Keratinocyte (primary cell): ENCODE data around the gene NADK2. TPM values are rescaled to one million over a fixed set of nuclear protein-coding genes. Genes with fewer than 3 reads are reported as not detected.

ENCODE experiments used
- DNase-seq: peaks from one replicate; pipeline ENCODE4 v3.0.0-alpha.2; 2011; ENCODE audit warnings: low read depth, missing footprints, low spot score
- FAIRE-seq: peaks from 2 replicates; lab custom pipeline; 2011; peaks lifted over from hg19 to GRCh38; lab: Jason Lieb, UNC
- H2AFZ ChIP-seq: 2 replicates; pipeline ENCODE4 v1.6.0; 2012; ENCODE audit warnings: low read length, control low read depth, inconsistent platforms; ENCODE audit not compliant: control insufficient read depth
- H3K27ac ChIP-seq: 2 replicates; pipeline ENCODE4 v1.5.1; 2011; ENCODE audit warnings: low read length; ENCODE audit not compliant: control insufficient read depth, insufficient read depth
- H3K27me3 ChIP-seq: 3 replicates; pipeline ENCODE4 v1.6.0; 2011; ENCODE audit warnings: low read length; ENCODE audit not compliant: control insufficient read depth, insufficient read depth; ENCODE audit errors: extremely low read depth
- H3K36me3 ChIP-seq, 2 experiments: 2 replicates in 1 of 2; 3 replicates in 1 of 2; pipeline ENCODE4 v1.5.1; 2011; ENCODE audit warnings: low read length in 2 of 2, mild to moderate bottlenecking in 1 of 2; ENCODE audit not compliant: control insufficient read depth in 2 of 2, insufficient read depth in 2 of 2; ENCODE audit errors: extremely low read depth in 1 of 2
- H3K4me1 ChIP-seq: 3 replicates; pipeline ENCODE4 v1.5.1; 2011; ENCODE audit warnings: low read length; ENCODE audit not compliant: control insufficient read depth, insufficient read depth; ENCODE audit errors: extremely low read depth
- H3K4me2 ChIP-seq: 3 replicates; pipeline ENCODE4 v1.6.0; 2011; ENCODE audit warnings: low read depth, low read length; ENCODE audit not compliant: control insufficient read depth, insufficient read depth; ENCODE audit errors: extremely low read depth
- H3K4me3 ChIP-seq, 3 experiments: fragments of 200-600 bp in 1 of 3; sonication (generic) in 1 of 3; 2 replicates in 2 of 3; 3 replicates in 1 of 3; pipeline ENCODE4 v1.5.1; 2011 to 2016; ENCODE audit warnings: low read length in 3 of 3, mild to moderate bottlenecking in 3 of 3, control low read depth in 2 of 3, inconsistent platforms in 1 of 3, low read depth in 1 of 3, mixed read lengths in 1 of 3, mixed run types in 1 of 3, moderate library complexity in 1 of 3; ENCODE audit not compliant: control insufficient read depth in 2 of 3, insufficient read depth in 2 of 3; ENCODE audit errors: extremely low read depth in 1 of 3
- H3K79me2 ChIP-seq: 2 replicates; pipeline ENCODE4 v1.6.0; 2012; ENCODE audit warnings: low read length; ENCODE audit not compliant: control insufficient read depth, insufficient read depth
- H3K9ac ChIP-seq: 3 replicates; pipeline ENCODE4 v1.6.0; 2011; ENCODE audit warnings: low read length; ENCODE audit not compliant: control insufficient read depth, insufficient read depth; ENCODE audit errors: extremely low read depth
- H3K9me1 ChIP-seq: 3 replicates; pipeline ENCODE4 v1.6.0; 2011; ENCODE audit warnings: low read length; ENCODE audit not compliant: control insufficient read depth, insufficient read depth; ENCODE audit errors: extremely low read depth
- H3K9me3 ChIP-seq: 2 replicates; pipeline ENCODE4 v1.5.1; 2012; ENCODE audit warnings: low read depth, low read length; ENCODE audit not compliant: control insufficient read depth
- H4K20me1 ChIP-seq: 3 replicates; pipeline ENCODE4 v1.6.0; 2011; ENCODE audit warnings: low read length; ENCODE audit not compliant: control insufficient read depth, insufficient read depth; ENCODE audit errors: extremely low read depth
- CTCF ChIP-seq, 3 experiments: IDR thresholded peaks in 1 of 3; conservative IDR thresholded peaks in 1 of 3; optimal IDR thresholded peaks in 1 of 3; 2 replicates in 2 of 3; 3 replicates in 1 of 3; pipeline versions ENCODE3 to v1.5.1; 2011; ENCODE audit warnings: low read length in 3 of 3, mild to moderate bottlenecking in 3 of 3, moderate library complexity in 2 of 3, control low read depth in 1 of 3, inconsistent platforms in 1 of 3; ENCODE audit not compliant: insufficient read depth in 2 of 3; ENCODE audit errors: extremely low read depth in 1 of 3
- EZH2 ChIP-seq: IDR thresholded peaks from one replicate; pipeline ENCODE4 v1.6.1; 2012; ENCODE audit warnings: inconsistent platforms, mild to moderate bottlenecking, low read length, moderate library complexity
- dilution Hi-C: fragments of 300-500 bp; cut with MboI; formaldehyde crosslinking; loops from one replicate; pipeline ENCODE4 v1.7.0; 2020; ENCODE audit warnings: low sequenced_read_pairs; ENCODE audit not compliant: extremely low pct_ligation_motif_present
- polyA plus RNA-seq, 5 experiments: library from polyadenylated mRNA; depleted of rRNA in 3 of 5; stranded (reverse) in 3 of 5; stranded (forward) in 1 of 5; unstranded in 1 of 5; fragments of >200 nt; gene quantifications; 1 replicate in 1 of 5; 2 replicates in 3 of 5; 3 replicates in 1 of 5; pipeline versions ENCODE4 v1.2.1 to v1.2.3, GENCODE V29; 2011 to 2012; ENCODE audit warnings: missing spikeins in 2 of 5, low read depth in 1 of 5, low replicate concordance in 1 of 5

Gene NADK2
- polyA plus RNA-seq, 1 donor (not counting 4 experiments of a cell fraction or from before 2014, with no cell fraction given): 15.4 TPM

GRCh38 chr5:36181774-36182173 lies 60.0 kb downstream of the NADK2 start:
- no peak for TF ChIP-seq EZH2
- TF ChIP-seq CTCF (optimal IDR thresholded peaks at IDR 0.05 in 1 of 3, IDR thresholded peaks at IDR 0.05 in 1 of 3, conservative IDR thresholded peaks at IDR 0.05 in 1 of 3; ENCODE audit: extremely low read depth in 1 of 3, insufficient read depth in 2 of 3, low read length in 3 of 3): no peak
- Histone ChIP-seq H4K20me1 (no peaks in the 10 kb centered on the region), H3K9ac (no peak overlapping the region), H3K4me2 (no peak overlapping the region), H3K27ac (no peak overlapping the region), H3K4me1 (no peaks in the 10 kb centered on the region), H3K9me1 (no peaks in the 10 kb centered on the region), H3K4me3 (no peak overlapping the region), H2AFZ (no peak overlapping the region), H3K9me3 (no peaks in the 10 kb centered on the region), H3K27me3 (no peaks in the 10 kb centered on the region), H3K79me2 (no peaks in the 10 kb centered on the region), H3K36me3 (peaks cover 11 to 13% of the 10 kb centered on the region in 2 experiments)
- DNase-seq: no peak
- FAIRE-seq: no peak
- dilution Hi-C loops: no loop called here

- H3K9me3 ChIP-seq: no peaks in the 10 kb centered on the region
- TF ChIP-seq EZH2 (no peak), CTCF (optimal IDR thresholded peaks at IDR 0.05 in 1 of 3, IDR thresholded peaks at IDR 0.05 in 1 of 3, conservative IDR thresholded peaks at IDR 0.05 in 1 of 3; ENCODE audit: extremely low read depth in 1 of 3, insufficient read depth in 2 of 3, low read length in 3 of 3) (no peak)
- no peaks in the 10 kb centered on the region for H3K9me1 ChIP-seq
- no peaks in the 10 kb centered on the region for H3K79me2 ChIP-seq
- H3K27ac ChIP-seq: no peak overlapping the region
- no peaks in the 10 kb centered on the region for H3K4me1 ChIP-seq
- no peak overlapping the region for H3K4me2 ChIP-seq
- no peak for FAIRE-seq
- no peaks in the 10 kb centered on the region for H4K20me1 ChIP-seq
- no peak overlapping the region for H3K9ac ChIP-seq
- no peak overlapping the region for H3K4me3 ChIP-seq
- no peaks in the 10 kb centered on the region for H3K27me3 ChIP-seq
- dilution Hi-C loops: no loop called here
- H2AFZ ChIP-seq: no peak overlapping the region
- DNase-seq: no peak
- peaks cover 11 to 13% of the 10 kb centered on the region in 2 experiments for H3K36me3 ChIP-seq
Measured at GRCh38 chr5:36180556-36181350, 61.0 kb downstream of the NADK2 start.
